Karpas-422 (cell line): Measurements from ENCODE around the gene FOLR1. TPM values are rescaled to one million over a fixed set of nuclear protein-coding genes. Genes with fewer than 3 reads are reported as not detected.

ENCODE experiments used
- DNase-seq: peaks from one replicate; pipeline ENCODE4 v3.0.0-alpha.2; 2015
- H2AFZ ChIP-seq: fragments of 200-600 bp; sonication (generic); 2 replicates; pipeline ENCODE4 v1.6.1; 2014; ENCODE audit warnings: antibody characterized with exemption, low read length, mixed read lengths
- H3K27ac ChIP-seq: fragments of 200-600 bp; sonication (generic); 2 replicates; pipeline ENCODE4 v1.5.1; 2014; ENCODE audit warnings: mild to moderate bottlenecking, low read length, moderate library complexity
- H3K27me3 ChIP-seq: fragments of 200-600 bp; sonication (generic); 2 replicates; pipeline ENCODE4 v1.6.1; 2014; ENCODE audit warnings: low read length, mixed read lengths
- H3K36me3 ChIP-seq: fragments of 200-600 bp; sonication (generic); 2 replicates; pipeline ENCODE4 v1.6.1; 2014; ENCODE audit warnings: low read length, mixed read lengths; ENCODE audit not compliant: insufficient read depth
- H3K4me1 ChIP-seq: fragments of 200-600 bp; sonication (generic); 2 replicates; pipeline ENCODE4 v1.6.1; 2014; ENCODE audit warnings: mild to moderate bottlenecking, low read length, mixed read lengths
- H3K4me2 ChIP-seq: fragments of 200-600 bp; sonication (generic); 2 replicates; pipeline ENCODE4 v1.6.1; 2014; ENCODE audit warnings: low read length, low read depth, mild to moderate bottlenecking; ENCODE audit not compliant: poor library complexity, severe bottlenecking
- H3K4me3 ChIP-seq: fragments of 200-600 bp; sonication (generic); 2 replicates; pipeline ENCODE4 v1.5.1; 2014; ENCODE audit warnings: mild to moderate bottlenecking, antibody characterized with exemption, low read length, mixed read lengths
- H3K79me2 ChIP-seq: fragments of 200-600 bp; sonication (generic); 2 replicates; pipeline ENCODE4 v1.6.1; 2014; ENCODE audit warnings: mild to moderate bottlenecking, low read length, mixed read lengths
- H3K9ac ChIP-seq: fragments of 200-600 bp; sonication (generic); 2 replicates; pipeline ENCODE4 v1.6.0; 2014; ENCODE audit warnings: low read length
- H3K9me2 ChIP-seq: fragments of 200-600 bp; sonication (generic), shearing (Covaris generic); replicated peaks from 2 replicates; pipeline ENCODE4 v1.6.0; 2014; ENCODE audit warnings: mild to moderate bottlenecking, low read length, moderate library complexity; ENCODE audit not compliant: insufficient read depth
- H3K9me3 ChIP-seq: fragments of 300-700, 200-600 bp; sonication (generic); 2 replicates; pipeline ENCODE4 v1.6.1; 2014; ENCODE audit warnings: low read length, mixed read lengths
- H4K20me1 ChIP-seq: fragments of 200-600 bp; sonication (generic); 2 replicates; pipeline ENCODE4 v1.6.1; 2014; ENCODE audit warnings: mild to moderate bottlenecking, antibody characterized with exemption, low read length, low read depth; ENCODE audit not compliant: insufficient read depth
- total RNA-seq: library from RNA; depleted of rRNA; stranded (reverse); fragments of >200 nt; shearing (Covaris generic); gene quantifications from 2 replicates; pipeline ENCODE4 v1.2.3, GENCODE V29; 2014; ENCODE audit warnings: low replicate concordance

FOLR1 gene
- total RNA-seq, 1 experiment from 2014 or later = not detected

GRCh38 chr11:72241291-72241781 lies 49.4 kb downstream of the FOLR1 start:
- Histone ChIP-seq H2AFZ (no peak overlapping the region), H3K4me2 (no peak overlapping the region), H3K79me2 (no peaks in the 10 kb centered on the region), H4K20me1 (peaks cover 8% of the 10 kb centered on the region; the same call in 1 of the 2 replicates), H3K9ac (no peak overlapping the region), H3K36me3 (0 out of 2 replicates have a peak, but pooled peaks cover 3% of the 10 kb centered on the region), H3K4me1 (no peaks in the 10 kb centered on the region), H3K27ac (no peak overlapping the region), H3K9me2 (no peaks in the 10 kb centered on the region), H3K9me3 (no peaks in the 10 kb centered on the region), H3K4me3 (no peak overlapping the region), H3K27me3 (no peaks in the 10 kb centered on the region)
- DNase-seq = no peak

- H3K4me2 ChIP-seq = no peak overlapping the region
- no peaks in the 10 kb centered on the region for H3K27me3 ChIP-seq
- no peaks in the 10 kb centered on the region for H3K79me2 ChIP-seq
- H3K4me3 ChIP-seq = no peak overlapping the region
- H3K4me1 ChIP-seq = no peaks in the 10 kb centered on the region
- H2AFZ ChIP-seq = no peak overlapping the region
- H3K9me3 ChIP-seq = no peaks in the 10 kb centered on the region
- DNase-seq = no peak
- H3K36me3 ChIP-seq = 0 out of 2 replicates have a peak, but pooled peaks cover 3% of the 10 kb centered on the region
- no peaks in the 10 kb centered on the region for H3K9me2 ChIP-seq
- no peak overlapping the region for H3K9ac ChIP-seq
- H4K20me1 ChIP-seq = peaks cover 8% of the 10 kb centered on the region; the same call in 1 of the 2 replicates
- no peak overlapping the region for H3K27ac ChIP-seq
Observed at GRCh38 chr11:72242141-72242540, 50.2 kb downstream of the FOLR1 start.

DNA sequence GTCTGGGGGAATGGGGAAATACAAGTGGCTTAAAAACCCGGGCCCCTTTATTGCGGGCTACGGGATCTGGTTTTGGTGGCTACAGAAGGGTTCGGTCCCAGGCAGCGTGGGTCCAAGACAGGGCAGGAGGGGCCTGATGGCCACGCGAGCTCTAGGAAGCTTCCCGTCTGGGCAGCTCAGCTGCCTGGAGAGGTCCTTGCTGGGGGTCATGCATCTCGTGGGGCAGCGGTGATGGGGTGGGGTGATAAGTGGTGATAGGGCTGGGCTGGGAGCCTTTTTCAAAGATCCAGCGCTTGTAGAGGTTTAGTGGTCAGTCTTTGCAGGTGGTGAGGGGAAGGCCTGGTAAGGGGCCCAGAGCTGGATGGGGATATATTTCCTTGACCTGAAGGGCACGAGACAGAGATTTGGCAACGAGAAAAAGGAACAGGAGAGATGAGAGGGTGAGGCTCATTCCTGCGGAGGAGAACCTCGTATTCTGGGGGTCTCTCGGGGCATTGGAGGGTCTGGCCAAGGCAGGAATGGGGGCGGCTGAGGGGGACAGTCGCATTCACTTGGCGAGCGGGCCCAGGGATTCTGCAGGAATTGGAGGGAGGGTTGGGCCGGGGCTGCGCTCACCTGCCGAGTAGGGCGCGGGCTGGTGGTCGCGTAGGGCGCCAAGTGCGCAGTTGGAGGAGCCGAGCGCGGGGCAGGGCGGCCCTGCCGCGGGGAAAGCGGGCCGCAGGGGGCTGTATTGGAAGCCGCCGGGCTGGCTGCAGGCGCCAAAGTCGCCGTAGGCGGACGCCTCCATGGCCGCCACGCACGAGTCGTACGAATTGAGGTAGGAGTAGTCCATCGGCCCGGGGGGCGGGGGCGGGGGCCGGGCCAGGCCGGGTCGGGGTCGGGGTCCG lies 51.5 kb downstream of the FOLR1 start:
- H4K20me1 ChIP-seq = peaks cover 6% of the 10 kb centered on the region; the same call in 1 of the 2 replicates
- no peak overlapping the region for H3K4me2 ChIP-seq

GRCh38 chr11:72244060-72244360 lies 52.1 kb downstream of the FOLR1 start, which contains the start of gene PHOX2A:
PHOX2A (minus strand) TSS chr11:72244176; CDS start chr11:72244004, 172 bp downstream.
- Histone ChIP-seq H3K36me3 (no peaks in the 10 kb centered on the region), H3K9me2 (no peaks in the 10 kb centered on the region), H3K4me3 (no peak within 1 kb of the TSS), H3K27ac (no peak within 1 kb of the TSS), H4K20me1 (0 out of 2 replicates have a peak, but pooled peaks cover under 1% of the 10 kb centered on the region), H3K79me2 (no peaks in the 10 kb centered on the region), H3K9ac (no peak within 1 kb of the TSS), H2AFZ (no peak within 1 kb of the TSS), H3K4me1 (no peaks in the 10 kb centered on the region), H3K9me3 (no peaks in the 10 kb centered on the region), H3K27me3 (no peaks in the 10 kb centered on the region), H3K4me2 (no peak within 1 kb of the TSS)
- DNase-seq = no peak

More for the DNA sequence above, 51.5 kb downstream of the FOLR1 start:
- H3K27ac ChIP-seq = no peak overlapping the region
- no peaks in the 10 kb centered on the region for H3K79me2 ChIP-seq
- H3K9me2 ChIP-seq = no peaks in the 10 kb centered on the region
- H3K4me1 ChIP-seq = no peaks in the 10 kb centered on the region
- no peak overlapping the region for H3K9ac ChIP-seq
- 0 out of 2 replicates have a peak, but pooled peaks cover 1% of the 10 kb centered on the region for H3K36me3 ChIP-seq
- DNase-seq = no peak
- no peak overlapping the region for H2AFZ ChIP-seq
- no peaks in the 10 kb centered on the region for H3K9me3 ChIP-seq
- H3K27me3 ChIP-seq = no peaks in the 10 kb centered on the region
- no peak overlapping the region for H3K4me3 ChIP-seq

- Histone ChIP-seq H3K79me2 (no peaks in the 10 kb centered on the region), H3K4me2 (no peak overlapping the region), H3K9me2 (no peaks in the 10 kb centered on the region), H3K36me3 (no peaks in the 10 kb centered on the region), H4K20me1 (no peaks in the 10 kb centered on the region), H3K4me3 (no peak overlapping the region), H3K9ac (no peak overlapping the region), H3K27me3 (no peaks in the 10 kb centered on the region), H3K9me3 (no peaks in the 10 kb centered on the region), H2AFZ (no peak overlapping the region), H3K4me1 (no peaks in the 10 kb centered on the region), H3K27ac (no peak overlapping the region)
- no peak for DNase-seq
Observed at GRCh38 chr11:72244361-72245262, 52.7 kb downstream of the FOLR1 start.

- H3K4me3 ChIP-seq = no peak overlapping the region
- H3K9me3 ChIP-seq = no peaks in the 10 kb centered on the region
- H3K9ac ChIP-seq = no peak overlapping the region
- no peaks in the 10 kb centered on the region for H3K4me1 ChIP-seq
- H2AFZ ChIP-seq = no peak overlapping the region
- H3K79me2 ChIP-seq = no peaks in the 10 kb centered on the region
- H3K27me3 ChIP-seq = no peaks in the 10 kb centered on the region
- no peaks in the 10 kb centered on the region for H3K9me2 ChIP-seq
- no peaks in the 10 kb centered on the region for H3K36me3 ChIP-seq
- no peak overlapping the region for H3K27ac ChIP-seq
- DNase-seq = no peak
- H3K4me2 ChIP-seq = no peak overlapping the region
- H4K20me1 ChIP-seq = no peaks in the 10 kb centered on the region
Observed at GRCh38 chr11:72245263-72245816, 53.4 kb downstream of the FOLR1 start.
